DMS79 (cell line): ENCODE data around the gene PROM1.

Source experiments
- DNase-seq: peaks from one replicate; lab custom pipeline; 2025; lab: John Stamatoyannopoulos, UW

Gene PROM1

DNA sequence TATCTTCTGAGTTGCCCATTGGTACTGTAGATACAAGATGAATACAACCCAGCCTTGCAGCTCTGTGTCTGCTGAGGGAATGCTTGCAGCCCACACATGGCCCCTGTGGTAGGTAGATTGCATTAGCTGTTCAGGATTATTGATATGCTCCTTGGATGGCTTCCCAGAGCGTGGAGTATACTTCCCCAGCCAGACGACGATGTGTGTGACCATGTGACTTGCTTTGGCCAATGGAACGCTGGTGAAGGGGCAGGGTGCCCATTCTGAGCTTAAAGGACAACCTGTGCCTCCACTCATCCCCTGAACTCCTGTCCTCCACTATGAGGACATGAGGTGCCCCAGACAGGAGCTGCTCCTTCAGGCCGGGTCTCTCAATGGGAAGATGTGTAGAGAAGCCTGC is 96.9 kb downstream of the PROM1 start:
- DNase-seq = no peak

DNA sequence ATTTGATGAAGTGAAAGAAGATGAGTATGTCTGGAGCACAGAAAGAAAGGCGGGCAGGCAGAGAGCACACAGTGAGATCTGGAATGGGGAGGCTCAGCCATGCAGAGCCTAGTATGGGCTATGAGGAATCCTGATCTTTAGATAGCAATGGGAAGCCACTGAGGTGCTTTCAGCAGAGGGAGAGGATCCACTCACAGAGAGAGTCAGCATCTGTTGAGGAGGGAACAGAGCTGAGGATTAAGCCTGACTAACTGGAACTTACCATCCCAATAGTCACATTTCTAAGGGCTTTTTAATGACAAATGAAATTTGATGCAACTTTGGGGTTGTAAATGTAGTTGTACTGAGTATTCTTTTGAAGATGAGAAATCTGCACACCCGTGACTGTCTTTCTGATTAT is 100.2 kb downstream of the PROM1 start:
- no peak for DNase-seq

DNA sequence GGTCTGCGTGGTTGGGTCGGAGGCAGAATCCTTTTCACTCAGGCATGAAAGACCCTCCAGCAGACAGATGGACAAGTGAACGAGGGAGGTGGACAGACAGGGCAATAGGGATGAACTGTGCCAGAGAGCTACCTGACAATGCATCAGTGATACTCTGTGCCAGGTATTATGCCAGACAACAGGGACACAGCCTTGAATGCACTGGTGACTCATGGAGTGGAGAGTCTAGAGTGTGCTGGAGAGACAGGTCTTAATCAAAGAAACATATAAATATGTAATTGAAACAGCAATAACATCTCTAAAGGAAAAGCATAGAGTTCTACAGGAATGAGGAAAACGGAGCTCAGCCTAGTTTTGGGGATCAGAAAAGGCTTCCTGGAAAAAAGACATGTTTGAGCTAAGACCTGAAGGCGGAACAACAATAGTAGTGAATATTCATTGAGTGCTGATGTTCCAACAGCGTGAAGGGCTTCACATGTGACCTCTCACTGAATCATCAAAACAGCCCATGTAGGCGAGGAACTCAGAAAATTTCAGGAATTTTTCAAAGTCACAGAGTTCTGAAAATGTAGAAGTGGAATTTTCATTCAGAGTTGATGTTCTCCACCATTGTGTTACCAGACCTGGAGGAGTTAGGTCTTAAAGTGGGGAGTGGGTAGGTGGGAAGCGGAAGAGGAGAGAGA is 100.8 kb downstream of the PROM1 start:
- DNase-seq = no peak

DNA sequence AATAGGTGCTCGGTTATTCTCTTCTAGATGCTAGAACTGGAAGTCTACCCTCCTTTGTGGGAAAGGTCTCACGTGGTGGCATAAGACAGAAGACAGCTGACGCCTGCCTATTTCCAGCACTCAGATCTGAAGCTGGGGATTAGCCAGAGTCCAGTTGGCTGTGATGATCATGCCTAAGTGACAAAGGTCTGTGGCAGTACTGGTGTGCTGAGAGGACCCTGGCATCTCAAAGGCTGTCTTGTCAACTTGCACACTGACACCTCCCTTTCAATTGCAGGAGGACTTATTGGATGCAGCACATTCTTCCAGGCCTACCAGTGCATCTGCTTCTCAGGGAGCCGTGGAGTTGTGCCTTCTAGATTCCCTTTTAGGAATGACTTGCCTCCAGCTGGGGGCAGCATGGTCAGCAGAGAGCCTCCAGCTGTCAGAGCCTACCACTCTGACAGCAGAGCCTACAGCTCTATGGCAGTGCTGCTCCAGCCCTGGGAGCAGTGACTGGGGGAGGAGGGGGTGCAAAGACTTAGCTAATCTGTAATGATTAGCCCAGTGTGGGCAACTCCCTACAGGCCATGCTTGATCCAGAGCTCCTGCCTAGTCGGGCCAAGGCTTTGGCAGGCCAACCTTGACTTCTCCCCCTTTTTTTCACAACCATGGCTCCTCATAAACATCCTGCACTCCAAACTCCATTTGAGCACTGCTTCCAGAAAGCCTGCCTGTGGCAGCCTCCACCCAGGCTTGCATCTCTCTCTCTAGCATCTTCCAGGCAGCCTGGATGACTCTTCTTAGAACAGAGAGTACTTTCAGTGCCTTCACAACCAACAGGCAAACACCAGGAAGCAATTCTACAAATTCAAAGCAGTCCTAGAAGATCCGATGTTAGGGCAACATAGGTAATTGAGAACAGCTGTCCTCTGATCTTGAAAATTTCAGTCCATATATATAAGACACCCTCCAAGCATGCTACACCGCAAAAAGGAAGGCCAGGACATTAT is 107.1 kb downstream of the PROM1 start:
- no peak for DNase-seq

DNA sequence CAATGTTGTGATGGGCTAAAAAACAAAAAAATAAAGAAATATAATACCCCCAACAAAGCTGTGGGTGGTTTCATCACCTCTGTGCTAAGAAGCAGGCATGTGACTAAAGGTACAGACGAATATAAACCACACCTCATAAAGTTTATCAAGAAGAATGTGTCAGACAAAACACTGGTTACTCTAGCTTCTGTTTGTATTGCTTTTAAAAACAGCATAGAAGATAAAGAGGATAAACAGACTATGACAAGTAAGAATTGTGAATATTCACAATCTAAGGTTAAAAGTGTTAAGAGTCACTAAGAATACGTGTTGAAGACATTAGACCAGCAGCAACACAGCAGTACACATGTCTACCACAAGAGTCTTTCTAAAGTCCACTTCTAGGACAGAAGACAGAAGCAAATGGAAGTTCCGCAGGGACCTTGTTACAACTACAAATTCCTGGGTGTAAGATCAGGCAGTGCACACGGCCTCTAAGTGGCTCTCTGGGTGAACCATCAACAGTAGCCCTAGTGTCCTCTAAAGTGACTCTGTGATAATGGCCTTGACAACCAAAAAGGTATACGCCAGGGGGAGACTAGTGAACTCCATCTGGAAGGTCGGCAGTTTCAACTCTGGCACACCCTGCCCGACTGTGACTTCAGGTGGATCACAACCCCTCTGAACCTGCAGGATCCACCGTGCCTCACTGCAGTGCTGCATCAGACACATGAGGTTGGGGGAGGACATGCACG is 112.6 kb downstream of the PROM1 start:
- DNase-seq = no peak

DNA sequence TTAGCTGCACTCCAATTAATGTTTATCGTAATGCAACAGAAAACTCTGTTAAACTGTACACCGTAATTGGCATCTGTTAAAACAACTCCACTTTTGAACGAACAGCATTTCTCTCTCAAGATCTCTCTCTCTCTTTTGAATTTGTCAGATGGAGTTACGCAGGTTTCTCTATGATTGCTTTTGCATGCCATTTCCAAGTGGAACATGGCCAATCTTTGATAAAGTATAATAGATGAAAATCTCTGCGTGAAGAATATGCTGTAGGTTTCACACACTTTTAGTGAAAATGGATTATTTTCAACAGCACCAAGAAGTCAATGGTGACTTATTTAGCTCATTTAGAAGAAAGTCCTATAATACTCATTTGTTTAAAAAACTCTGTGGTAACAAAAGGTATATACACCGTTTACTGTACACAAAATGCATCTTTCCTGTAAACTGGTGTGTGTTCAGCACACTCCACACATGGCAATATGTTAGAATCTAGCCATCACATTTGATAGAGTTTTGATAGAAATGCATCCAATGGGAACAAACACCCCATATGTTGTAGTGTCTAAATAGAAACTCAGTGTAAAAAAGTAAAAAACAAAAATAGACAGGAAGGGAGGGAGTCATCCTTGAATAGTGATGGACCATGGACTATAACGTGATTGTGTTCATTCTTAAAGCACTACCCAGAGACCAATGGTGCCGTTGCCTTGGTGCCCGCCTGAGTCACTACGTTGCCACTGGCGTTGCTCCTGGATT is 115.1 kb downstream of the PROM1 start:
- DNase-seq = no peak

DNA sequence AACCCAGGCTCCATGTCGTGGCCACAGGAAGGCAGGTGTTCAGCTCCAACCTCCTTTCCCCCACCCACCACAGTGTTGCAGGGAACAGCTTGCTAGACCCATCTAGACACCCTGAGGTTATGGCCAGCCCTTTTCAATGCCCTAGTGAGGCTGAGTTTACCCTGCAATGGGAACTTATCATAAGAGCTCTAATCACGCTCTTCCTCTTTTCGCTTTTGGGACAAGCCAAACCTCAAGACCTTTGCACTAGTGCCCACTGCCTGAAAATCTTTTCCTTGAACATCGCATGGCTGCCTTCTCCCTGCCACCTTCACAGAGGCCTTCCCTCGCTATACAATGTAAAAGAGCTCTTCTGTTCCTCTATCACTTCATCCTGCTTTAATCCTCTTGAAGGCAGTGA is 118.5 kb downstream of the PROM1 start:
- DNase-seq = no peak

DNA sequence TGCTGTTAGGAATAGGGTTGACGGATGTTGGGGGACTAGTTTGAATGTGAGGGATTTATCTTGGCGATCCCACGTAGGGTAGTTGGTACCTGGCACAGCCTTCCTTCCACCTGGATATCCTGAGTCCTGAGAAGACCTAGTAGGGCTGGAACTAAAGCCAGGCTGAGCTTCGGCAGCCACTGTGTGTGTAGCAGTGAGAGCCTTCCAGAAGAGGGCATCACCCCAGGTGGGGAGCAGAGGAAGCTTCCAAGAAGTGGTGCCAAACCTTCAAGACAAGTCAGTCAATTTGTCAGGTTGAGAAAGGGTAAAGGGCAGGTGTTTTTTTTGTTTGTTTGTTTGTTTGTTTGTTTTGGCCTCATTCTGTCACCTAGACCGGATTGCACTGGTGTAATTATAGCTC is 119.7 kb downstream of the PROM1 start:
- no peak for DNase-seq

DNA sequence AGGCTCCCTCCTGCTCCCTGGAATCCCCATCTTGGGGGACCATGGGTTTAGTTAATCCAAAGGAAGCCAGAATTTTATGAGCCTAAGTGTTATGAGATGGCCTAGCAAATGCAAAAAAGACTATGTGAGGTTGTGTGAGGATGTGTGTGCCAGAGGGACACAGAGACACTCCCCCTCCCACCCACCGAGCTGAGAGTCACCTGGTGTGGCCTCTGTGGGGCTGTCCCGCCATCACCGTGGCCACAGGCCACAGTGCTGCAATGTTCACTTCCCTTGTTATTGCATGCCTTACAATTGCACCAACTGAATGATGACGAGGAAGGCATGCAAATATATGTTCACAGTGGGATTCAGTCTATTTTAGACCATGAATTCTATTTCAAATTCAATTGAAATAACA is 120.2 kb downstream of the PROM1 start:
- no peak for DNase-seq

DNA sequence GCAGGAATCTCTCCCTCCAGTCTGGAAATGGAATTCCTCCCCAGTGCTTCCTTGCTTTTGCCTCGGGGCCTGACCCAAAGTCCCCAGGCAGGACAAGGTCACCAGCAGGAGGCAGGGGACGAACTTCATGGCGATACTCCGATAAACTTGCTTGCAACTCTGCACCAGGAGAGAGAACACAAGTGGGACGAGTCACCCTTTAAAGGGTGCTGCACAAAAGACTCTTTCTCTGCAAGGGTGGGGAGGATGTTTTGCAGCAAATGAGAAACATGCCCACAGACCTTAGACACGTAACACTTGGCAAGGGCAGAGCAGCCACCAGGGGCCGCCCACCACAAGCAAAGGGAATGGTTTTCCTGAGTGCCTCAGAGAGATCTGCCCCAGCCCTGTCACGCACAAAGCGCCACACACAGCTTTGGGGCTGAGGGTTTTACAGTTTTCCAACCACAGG is 120.8 kb downstream of the PROM1 start, which contains the start of gene FGFBP2:
TSS of gene FGFBP2 (minus strand) at position 175 of the 451 bp plus-strand sequence. CDS start at position 129, 46 bp downstream.
- DNase-seq = no peak

DNA sequence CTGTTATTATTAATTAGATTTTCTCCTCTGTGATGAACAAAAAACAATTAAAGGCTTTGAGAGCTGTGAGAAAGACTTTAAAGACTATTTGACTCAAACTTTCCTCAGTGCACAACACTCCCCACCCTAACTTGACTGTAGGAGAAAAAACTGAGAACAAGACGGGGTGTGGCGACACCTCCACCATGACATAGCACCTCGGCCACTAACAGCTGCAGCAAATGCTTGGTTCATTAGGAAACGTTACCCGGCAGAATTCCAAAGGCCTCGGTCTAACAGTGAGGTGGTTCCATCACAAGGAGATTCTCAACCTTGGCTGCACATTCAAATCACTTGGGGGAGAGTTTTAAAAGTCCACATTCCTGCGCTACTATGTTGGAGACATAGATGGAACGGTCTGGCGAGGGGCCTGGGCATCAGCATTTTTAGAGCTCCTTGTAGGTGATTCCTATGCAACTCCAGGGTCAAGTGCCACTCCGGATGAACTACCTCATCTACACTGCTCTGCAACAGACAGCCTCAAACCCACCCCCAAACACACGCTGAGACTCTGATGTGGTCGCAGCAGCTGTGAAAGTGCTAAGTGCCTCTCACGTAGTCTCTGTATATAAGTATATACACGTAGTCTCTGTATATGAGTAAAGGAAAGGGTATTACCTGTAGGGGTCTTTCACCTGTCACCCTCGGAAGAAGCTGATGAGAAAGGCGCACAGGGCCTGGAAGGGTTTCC is 121.9 kb downstream of the PROM1 start:
- DNase-seq = no peak

DNA sequence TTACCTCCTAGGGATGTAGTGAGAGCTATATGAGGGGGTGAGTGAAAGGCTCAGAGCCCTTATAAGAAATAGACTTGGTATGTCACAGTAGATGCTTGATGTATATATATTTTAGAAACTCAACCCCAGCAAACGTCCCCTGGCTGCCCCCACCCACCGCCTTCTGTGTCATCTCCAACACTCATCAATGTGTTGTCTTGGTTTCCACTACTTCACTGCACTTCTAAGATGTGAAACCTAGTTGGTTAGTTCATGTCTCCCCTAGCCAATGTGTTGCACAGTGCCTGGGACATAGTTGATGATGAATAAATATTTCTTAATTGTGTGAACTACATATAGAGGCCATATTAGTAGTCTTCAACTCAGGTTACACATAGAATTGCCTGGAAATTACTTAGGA is 125.3 kb downstream of the PROM1 start:
- no peak for DNase-seq

DNA sequence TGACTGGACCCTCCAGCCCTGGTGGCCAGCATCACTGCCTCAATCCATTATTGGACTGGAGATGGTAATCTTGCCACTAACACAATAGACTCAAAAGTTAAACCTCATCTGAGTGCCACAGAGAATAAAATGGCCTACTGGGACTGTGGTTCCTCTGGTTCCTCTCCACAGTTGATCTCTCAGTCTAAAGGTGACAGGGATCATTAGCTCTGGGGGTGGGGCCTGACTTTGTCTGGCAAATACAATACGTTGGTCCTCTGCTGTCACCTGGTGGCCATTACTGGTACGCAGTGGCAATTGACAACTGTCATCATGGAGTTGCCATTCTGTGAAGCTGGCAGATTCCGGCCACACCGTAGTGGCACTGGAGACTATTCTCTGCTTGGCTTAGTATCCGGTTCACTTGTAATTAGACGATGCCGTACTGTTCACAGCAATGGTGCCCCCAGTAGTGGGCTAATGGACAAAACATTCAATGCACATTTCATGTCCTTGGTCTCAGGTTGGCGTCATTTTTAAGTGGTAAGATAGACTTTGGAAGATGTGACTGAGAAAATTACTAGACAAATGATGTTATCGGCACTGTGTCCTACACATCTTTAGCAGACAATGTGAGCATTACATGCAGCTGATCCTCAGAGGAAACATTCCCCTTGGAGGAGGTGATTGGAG is 127.5 kb downstream of the PROM1 start:
- no peak for DNase-seq

DNA sequence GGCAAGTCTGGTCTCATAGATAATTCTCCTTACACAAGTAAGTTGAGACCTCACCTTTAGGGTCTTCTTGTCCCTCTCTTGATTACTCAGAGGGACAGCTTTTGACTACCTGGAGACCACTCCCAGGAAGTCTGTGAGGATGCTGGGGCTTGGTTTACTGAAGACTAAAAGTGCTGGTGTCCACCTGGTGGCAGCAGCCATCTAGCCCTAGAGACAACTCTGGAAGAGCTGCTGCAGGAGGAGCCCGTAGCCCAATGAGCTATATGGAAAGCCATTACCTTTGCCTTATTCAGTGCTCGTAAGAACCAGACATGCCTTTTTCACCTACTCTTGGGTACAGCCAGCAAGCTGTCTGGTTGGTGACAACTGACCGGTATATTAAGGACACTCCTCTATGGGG is 128.2 kb downstream of the PROM1 start:
- DNase-seq = no peak

DNA sequence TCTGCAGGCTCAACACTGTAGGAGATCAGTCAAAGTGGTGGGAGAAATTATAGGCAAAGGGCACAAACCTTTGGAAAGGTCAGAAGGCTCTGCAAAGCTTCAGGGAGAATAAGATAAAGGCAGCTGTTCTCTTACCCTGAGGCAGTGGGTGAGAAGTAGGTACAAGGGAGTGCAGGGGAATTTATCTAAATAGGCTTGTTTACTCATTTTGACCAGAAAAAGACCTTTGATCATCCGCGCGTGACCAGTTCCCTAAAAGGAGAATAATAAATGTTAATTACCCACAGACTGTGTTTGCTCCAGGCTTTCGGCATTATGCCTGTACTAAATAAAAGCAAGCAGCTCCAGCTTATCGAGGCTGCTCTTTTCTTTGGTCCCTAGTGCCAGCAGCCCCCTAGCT is 130.2 kb downstream of the PROM1 start:
- DNase-seq = no peak

DNA sequence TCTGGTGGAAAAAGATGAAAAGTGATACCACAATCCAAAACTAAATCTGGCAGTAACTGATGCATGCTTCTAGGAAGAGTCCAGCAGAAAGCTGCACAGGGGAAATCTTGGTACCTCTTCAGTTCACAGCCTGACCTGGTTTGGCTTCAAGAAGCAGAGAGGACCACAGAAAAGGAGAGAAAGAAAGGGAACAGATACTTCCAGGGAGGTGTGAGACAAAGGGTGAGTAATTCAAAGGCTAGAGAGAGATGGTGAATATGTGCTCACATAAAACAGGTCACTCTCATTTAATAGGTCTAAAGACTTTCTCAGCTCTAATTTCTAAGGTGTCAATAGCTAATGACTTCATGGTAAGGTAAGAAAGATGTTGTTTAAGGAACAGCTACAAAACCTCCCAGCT is 132.0 kb downstream of the PROM1 start:
- DNase-seq = no peak

DNA sequence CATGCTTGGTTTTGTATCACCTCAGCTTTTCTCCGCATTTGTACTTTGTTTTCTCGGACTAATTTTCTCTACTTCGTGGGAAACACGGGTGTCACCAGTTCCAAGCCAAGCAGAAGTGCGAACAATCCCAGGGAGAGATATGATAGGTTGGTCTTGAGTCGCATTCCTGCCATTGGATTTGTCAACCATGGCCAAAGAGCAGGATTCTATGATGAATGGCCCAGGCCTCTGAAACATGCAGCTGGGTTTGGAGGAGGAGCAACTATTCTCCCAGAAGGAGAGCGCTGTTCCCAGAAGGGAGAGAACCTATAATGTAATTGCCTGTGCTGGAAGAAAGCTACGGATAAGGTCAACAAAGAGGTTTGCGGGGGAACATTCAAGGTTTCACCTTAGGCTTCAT is 135.0 kb downstream of the PROM1 start:
- DNase-seq = no peak

DNA sequence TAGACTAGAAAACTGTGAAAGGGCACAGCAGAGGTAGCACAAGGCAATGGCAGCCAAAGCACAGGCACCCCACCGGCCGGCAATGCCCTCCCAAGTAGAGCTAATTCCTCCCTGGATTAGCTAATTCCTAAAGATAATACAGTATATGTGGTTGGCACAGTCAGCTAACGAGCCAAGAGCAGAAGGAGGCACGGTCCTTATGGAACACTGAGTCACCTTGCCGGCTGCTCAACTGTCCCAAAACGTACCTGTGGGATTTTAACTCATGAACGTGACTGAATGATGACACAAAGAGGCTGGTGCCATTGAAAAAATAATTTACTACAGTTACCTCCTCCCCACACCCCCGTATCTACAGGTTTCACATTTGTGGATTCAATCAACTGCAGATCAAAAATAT is 136.1 kb downstream of the PROM1 start:
- DNase-seq = no peak

DNA sequence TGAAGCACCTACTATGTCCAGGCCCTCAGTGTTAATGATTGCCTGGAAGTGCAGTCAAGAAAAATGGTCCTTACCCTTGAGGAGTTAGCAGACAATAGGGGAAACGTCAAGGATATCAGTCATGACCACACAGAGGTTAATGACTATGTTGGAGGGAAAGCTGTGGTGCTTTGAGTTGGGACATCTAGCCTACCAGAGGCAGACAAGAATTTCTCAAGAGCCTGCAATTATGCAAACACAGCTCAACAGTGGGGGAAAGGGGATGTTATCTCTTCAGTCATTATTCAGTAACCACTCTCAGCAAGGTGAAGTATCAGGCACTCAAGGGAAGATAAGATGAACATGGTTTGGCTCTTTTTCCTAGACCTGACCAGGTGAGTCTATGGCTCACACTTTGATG is 138.3 kb downstream of the PROM1 start:
- no peak for DNase-seq

DNA sequence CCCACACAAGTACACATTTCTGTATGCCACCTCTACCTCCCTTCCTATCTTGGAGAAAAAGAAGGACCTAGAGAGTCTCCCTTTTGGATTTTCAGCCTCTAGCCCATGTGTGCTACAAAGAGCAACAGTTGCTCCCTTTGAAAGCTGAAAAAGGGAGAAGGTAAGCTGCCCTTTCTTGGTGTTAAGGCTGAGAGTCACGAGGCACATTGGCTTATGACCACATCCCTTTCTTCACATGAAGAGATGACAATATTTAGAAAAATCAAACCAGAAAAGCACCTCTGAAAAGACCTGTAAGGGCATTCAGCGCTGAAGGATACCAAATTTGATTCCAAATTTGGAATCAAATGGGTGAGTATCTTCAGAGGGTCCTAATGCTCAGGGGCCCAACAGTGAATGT is 138.9 kb downstream of the PROM1 start:
- DNase-seq = no peak

DNA sequence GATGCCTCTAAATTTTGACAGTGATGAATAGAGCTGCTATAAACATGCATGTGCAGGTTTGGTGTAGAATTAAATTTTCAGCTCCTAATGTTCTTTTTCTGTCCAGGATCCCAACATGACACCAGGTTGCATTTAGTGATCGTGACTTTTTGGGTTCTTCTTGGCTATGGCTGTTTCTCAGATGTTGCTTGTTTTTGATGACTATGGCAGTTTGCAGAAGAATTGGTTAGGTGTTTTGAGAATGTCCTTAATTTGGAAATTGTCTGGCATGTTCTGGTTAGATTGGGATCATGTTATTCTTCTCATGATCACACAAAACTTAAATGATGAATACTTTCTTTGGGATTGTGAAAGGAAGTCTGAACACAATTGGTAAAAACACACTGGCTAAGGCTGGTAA is 141.5 kb downstream of the PROM1 start:
- DNase-seq = no peak
